Heart right ventricle (tissue), 16 donors: ENCODE measurements around the gene RITA1. TPM values are rescaled to one million over a fixed set of nuclear protein-coding genes. Genes with fewer than 3 reads are reported as not detected.

Source experiments
- ATAC-seq, 8 donors: fragments of 200-7000 bp; cut with Tn5 transposase; one replicate each; pipeline ENCODE4 v1.9.1; 2020; ENCODE audit warnings: mild to moderate bottlenecking in 8 of 8, moderate library complexity in 8 of 8, moderate number of reproducible peaks in 1 of 8
- DNase-seq, 2 donors: peaks; one replicate each; pipeline ENCODE4 v3.0.0-alpha.2; 2020
- H3K27ac ChIP-seq, 10 donors: fragments of 200-600 bp; sonication (generic) in 2 of 10; one replicate each; pipeline versions ENCODE4 v1.5.0 to v1.8.0; 2020 to 2022; ENCODE audit warnings: mild to moderate bottlenecking in 3 of 10
- H3K27me3 ChIP-seq, 7 donors: fragments of 200-600 bp; one replicate each; pipeline ENCODE4 v1.8.0; 2021 to 2022; ENCODE audit warnings: mild to moderate bottlenecking in 2 of 7
- H3K36me3 ChIP-seq, 9 donors: fragments of 200-600 bp; sonication (generic) in 1 of 9; one replicate each; pipeline versions ENCODE4 v1.5.0 to v1.8.0; 2020 to 2022; ENCODE audit warnings: mild to moderate bottlenecking in 2 of 9
- H3K4me1 ChIP-seq, 9 donors: fragments of 200-600 bp; sonication (generic) in 1 of 9; one replicate each; pipeline versions ENCODE4 v1.5.0 to v1.8.0; 2020 to 2022; ENCODE audit warnings: mild to moderate bottlenecking in 4 of 9
- H3K4me3 ChIP-seq, 10 donors: fragments of 200-600 bp; sonication (generic) in 2 of 10; one replicate each; pipeline versions ENCODE4 v1.5.0 to v1.8.0; 2020 to 2022; ENCODE audit warnings: mild to moderate bottlenecking in 7 of 10, moderate library complexity in 2 of 10
- H3K9me3 ChIP-seq, 11 donors: fragments of 200-600 bp in 10 of 11; sonication (generic) in 2 of 11; one replicate each; pipeline versions ENCODE4 v1.5.0 to v1.8.0; 2013 to 2022; ENCODE audit warnings: mild to moderate bottlenecking in 2 of 11, control low read depth in 1 of 11, moderate library complexity in 1 of 11
- CTCF ChIP-seq, 9 donors: fragments of 200-600 bp; sonication (generic) in 2 of 9; IDR thresholded peaks; one replicate each; pipeline versions ENCODE4 v1.5.0 to v1.8.0; 2021 to 2022; ENCODE audit warnings: antibody characterized with exemption in 9 of 9, mild to moderate bottlenecking in 5 of 9, moderate library complexity in 1 of 9
- WGBS, 2 donors: extraction: QIAGEN DNeasy Blood & Tissue Kit; methylation state at CpG; one replicate each; pipeline ENCODE4 v1.1.7; 2013; ENCODE audit warnings: inconsistent platforms in 1 of 2; 5-methylcytosine and 5-hydroxymethylcytosine counted together
- intact Hi-C, 10 donors: fragments of 100-400 bp; cut with DNase I; formaldehyde crosslinking; loops; one replicate each; pipeline versions ENCODE4 v1.11.1 to v1.14.2; 2022
- polyA plus RNA-seq, 2 donors: library from polyadenylated mRNA; stranded (reverse); fragments of 200-250 nt; gene quantifications; one replicate each; pipeline ENCODE4 v1.2.3, GENCODE V29; 2013
- total RNA-seq, 10 donors: library from RNA; stranded (reverse); fragmentation: NEBNext Ultra II Directional in 3 of 10; extraction: Animal tissue kit (Norgen Biotek cat#: 25700) in 3 of 10; gene quantifications; one replicate each; pipeline versions ENCODE4 v1.2.1 to v1.2.4, GENCODE V29; 2021 to 2023
- donor health status: Arrhythmogenic right ventricular cardiomyopathy.
- donor health status: ischemic (EF 13 %, LVEDD 7.1; RV severe dilation, severe dysfunction).
- donor health status: healthy with polysubstance abuse.
- donor health status: DM: no; HTN: yes; CAD: no.
- donor health status: DM: no; HTN: no; CAD: no.
- donor health status: ischemic (EF 25% LVEDD 6.9; RV normal size, moderate dysfunction).
- donor health status: ischemic (EF 25% LVEDD 5.7; RV mildly dilated, moderate dysfunction).
- donor health status: healthy.
- donor health status: DM: yes; HTN: yes; CAD: no.
- donor health status: Ischemic cardiomyopathy.
- donor health status: ischemic (EF 35%, LVEDD 5.7; RV mildly dilated, moderate dysfunction).
- donor health status: nonischemic (EF 11% LVEDD 7.7; RV severe dilation, severe dysfunction).
- donor health status: DM: yes; HTN: yes; CAD: no.
- donor health status: PGD.
- donor health status: ischemic (EF 29% LVEDD 5.4; RV normal size, mild dysfunction).
- donor health status: nonischemic (EF 23%, LVEDD 6.1; RV moderate dilation, normal function).

Gene RITA1
- total and polyA plus RNA-seq, 12 donors = 8.0 to 20.8 (median 13.7) TPM

- intact Hi-C loops = loop anchor here in 3 of 10 donors (5.0 kb wide), 3 partner anchors 32 to 38 kb away; partner anchors contain the start of genes DDX54 (in 1 of the 3) and RITA1 (in 1 of the 3)
- Histone ChIP-seq H3K4me3 (no peak overlapping the region), H3K4me1 (peaks cover 26 to 84% (median 77%) of the 10 kb centered on the region in 9 donors), H3K27ac (peak overlapping the region in 6 of 10 donors; percentile 83 to 99 (median 96)), H3K9me3 (no peaks in the 10 kb centered on the region), H3K27me3 (no peaks in the 10 kb centered on the region), H3K36me3 (peaks cover 0 to 40% (median 7%) of the 10 kb centered on the region in 9 donors)
- WGBS, 2 donors = 95 to 96% methylated on average over 4 of the region's 4 CpGs
- no peak for ATAC-seq
- TF ChIP-seq CTCF (IDR thresholded peaks at IDR 0.05) = no peak
- DNase-seq = no peak
These were observed 39.4 kb downstream of the RITA1 start for GRCh38 chr12:113224955-113225354.

GRCh38 chr12:113226696-113227568 lies 41.4 kb downstream of the RITA1 start:
- peaks cover 40 to 94% (median 90%) of the 10 kb centered on the region in 9 donors for H3K4me1 ChIP-seq

GRCh38 chr12:113227686-113228391 lies 42.3 kb downstream of the RITA1 start:
- Histone ChIP-seq H3K27ac (peak overlapping the region; percentile 27 to 98 (median 87)), H3K36me3 (peaks cover 0 to 68% (median 28%) of the 10 kb centered on the region in 9 donors), H3K4me1 (peaks cover 49 to 94% (median 90%) of the 10 kb centered on the region in 9 donors), H3K27me3 (no peaks in the 10 kb centered on the region), H3K9me3 (no peaks in the 10 kb centered on the region), H3K4me3 (no peak overlapping the region)
- DNase-seq (no peak), ATAC-seq (no peak)
- intact Hi-C loops = no loop called here
- 59 to 73% methylated on average over 5 of the region's 5 CpGs for WGBS, 2 donors
- TF ChIP-seq CTCF (IDR thresholded peaks at IDR 0.05) = no peak

More at GRCh38 chr12:113226696-113227568, 41.4 kb downstream of the RITA1 start:
- H3K36me3 ChIP-seq = peaks cover 0 to 59% (median 19%) of the 10 kb centered on the region in 9 donors
- DNase-seq (peak; percentile 43 to 67), ATAC-seq (peak; percentile 31 to 65 (median 57))
- intact Hi-C loops = no loop called here
- H3K9me3 ChIP-seq = no peaks in the 10 kb centered on the region
- peak in 2 of 9 donors; percentile 27 to 28 for TF ChIP-seq CTCF (IDR thresholded peaks at IDR 0.05)
- WGBS, 2 donors = 48 to 62% methylated on average over 13 of the region's 13 CpGs
- H3K4me3 ChIP-seq = no peak overlapping the region
- H3K27ac ChIP-seq = peak overlapping the region; percentile 45 to 98 (median 87)
- H3K27me3 ChIP-seq = no peaks in the 10 kb centered on the region

- 53 to 62% methylated on average over 5 of the region's 5 CpGs for WGBS, 2 donors
- no peak for TF ChIP-seq CTCF (IDR thresholded peaks at IDR 0.05)
- DNase-seq = no peak
- Histone ChIP-seq H3K27ac (peak overlapping the region; percentile 27 to 98 (median 87)), H3K27me3 (no peaks in the 10 kb centered on the region), H3K36me3 (peaks cover 0 to 75% (median 28%) of the 10 kb centered on the region in 9 donors), H3K4me1 (peaks cover 52 to 94% (median 90%) of the 10 kb centered on the region in 9 donors), H3K4me3 (no peak overlapping the region), H3K9me3 (no peaks in the 10 kb centered on the region)
- ATAC-seq = peak in 5 of 8 donors; percentile 7 to 36 (median 18)
- intact Hi-C loops = no loop called here
These were observed 43.0 kb downstream of the RITA1 start for GRCh38 chr12:113228394-113229028.
